Activated naive CD8-positive, alpha-beta T cell (primary cell): ENCODE data around the gene PRPS1L1.

Experiments used
- H3K27ac Mint-ChIP-seq: one replicate; pipeline ENCODE4 v1.8.0; 2021; ENCODE audit warnings: mixed read lengths
- H3K27me3 Mint-ChIP-seq: one replicate; pipeline ENCODE4 v1.8.0; 2021; ENCODE audit warnings: mixed read lengths
- H3K36me3 Mint-ChIP-seq: one replicate; pipeline ENCODE4 v1.8.0; 2021; ENCODE audit warnings: mixed read lengths
- H3K4me1 Mint-ChIP-seq: one replicate; pipeline ENCODE4 v1.8.0; 2021; ENCODE audit warnings: low read depth, mixed read lengths
- H3K4me3 Mint-ChIP-seq: one replicate; pipeline ENCODE4 v1.8.0; 2021; ENCODE audit warnings: mild to moderate bottlenecking, mixed read lengths
- H3K9me3 Mint-ChIP-seq: one replicate; pipeline ENCODE4 v1.8.0; 2021; ENCODE audit warnings: low read depth, mixed read lengths

The PRPS1L1 gene

GRCh38 chr7:18027628-18028027 lies at the start of gene PRPS1L1:
Gene PRPS1L1 (minus strand): TSS chr7:18027846.
- Mint-ChIP-seq H3K9me3 (no peaks in the 10 kb centered on the region), H3K36me3 (no peaks in the 10 kb centered on the region), H3K27ac (no peak within 1 kb of the TSS), H3K4me3 (no peak within 1 kb of the TSS), H3K4me1 (no peaks in the 10 kb centered on the region), H3K27me3 (peaks cover 2% of the 10 kb centered on the region)

- Mint-ChIP-seq H3K4me1 (no peaks in the 10 kb centered on the region), H3K27me3 (peaks cover 2% of the 10 kb centered on the region), H3K9me3 (peaks cover 11% of the 10 kb centered on the region), H3K27ac (no peak overlapping the region), H3K36me3 (peaks cover under 1% of the 10 kb centered on the region), H3K4me3 (no peak overlapping the region)
Measured at GRCh38 chr7:18076461-18076860, 48.8 kb upstream of the PRPS1L1 start.

GRCh38 chr7:18068745-18069144 lies 41.1 kb upstream of the PRPS1L1 start:
- no peaks in the 10 kb centered on the region for H3K9me3 Mint-ChIP-seq
- H3K4me1 Mint-ChIP-seq, result no peaks in the 10 kb centered on the region
- no peak overlapping the region for H3K27ac Mint-ChIP-seq
- no peak overlapping the region for H3K4me3 Mint-ChIP-seq
- no peaks in the 10 kb centered on the region for H3K36me3 Mint-ChIP-seq
- H3K27me3 Mint-ChIP-seq, result no peaks in the 10 kb centered on the region

GRCh38 chr7:18064242-18064838 lies 36.7 kb upstream of the PRPS1L1 start:
- Mint-ChIP-seq H3K27ac (no peak overlapping the region), H3K4me3 (no peak overlapping the region), H3K36me3 (no peaks in the 10 kb centered on the region)

GRCh38 chr7:18063149-18063901 lies 35.7 kb upstream of the PRPS1L1 start:
- Mint-ChIP-seq H3K36me3 (no peaks in the 10 kb centered on the region), H3K9me3 (no peaks in the 10 kb centered on the region), H3K27me3 (peaks cover 2% of the 10 kb centered on the region), H3K4me1 (no peaks in the 10 kb centered on the region), H3K27ac (no peak overlapping the region), H3K4me3 (no peak overlapping the region)

More at GRCh38 chr7:18064242-18064838, 36.7 kb upstream of the PRPS1L1 start:
- no peaks in the 10 kb centered on the region for H3K4me1 Mint-ChIP-seq
- H3K27me3 Mint-ChIP-seq, result peaks cover 2% of the 10 kb centered on the region
- no peaks in the 10 kb centered on the region for H3K9me3 Mint-ChIP-seq

- Mint-ChIP-seq H3K27ac (no peak overlapping the region), H3K27me3 (peaks cover 9% of the 10 kb centered on the region), H3K36me3 (no peaks in the 10 kb centered on the region)
Measured at GRCh38 chr7:18059171-18059570, 31.5 kb upstream of the PRPS1L1 start.

GRCh38 chr7:18053941-18054340 lies 26.3 kb upstream of the PRPS1L1 start:
- Mint-ChIP-seq H3K36me3 (no peaks in the 10 kb centered on the region), H3K27me3 (peaks cover 7% of the 10 kb centered on the region), H3K4me3 (no peak overlapping the region), H3K4me1 (no peaks in the 10 kb centered on the region), H3K9me3 (no peaks in the 10 kb centered on the region), H3K27ac (no peak overlapping the region)

More at GRCh38 chr7:18059171-18059570, 31.5 kb upstream of the PRPS1L1 start:
- Mint-ChIP-seq H3K4me1 (no peaks in the 10 kb centered on the region), H3K4me3 (no peak overlapping the region), H3K9me3 (no peaks in the 10 kb centered on the region)

GRCh38 chr7:18053177-18053928 lies 25.7 kb upstream of the PRPS1L1 start:
- H3K27me3 Mint-ChIP-seq, result peaks cover 7% of the 10 kb centered on the region
- H3K27ac Mint-ChIP-seq, result no peak overlapping the region
- H3K4me3 Mint-ChIP-seq, result no peak overlapping the region
- H3K4me1 Mint-ChIP-seq, result no peaks in the 10 kb centered on the region
- H3K36me3 Mint-ChIP-seq, result no peaks in the 10 kb centered on the region
- H3K9me3 Mint-ChIP-seq, result no peaks in the 10 kb centered on the region

- H3K36me3 Mint-ChIP-seq, result no peaks in the 10 kb centered on the region
- H3K4me3 Mint-ChIP-seq, result no peak overlapping the region
- H3K9me3 Mint-ChIP-seq, result no peaks in the 10 kb centered on the region
- H3K27me3 Mint-ChIP-seq, result no peaks in the 10 kb centered on the region
- H3K4me1 Mint-ChIP-seq, result no peaks in the 10 kb centered on the region
- no peak overlapping the region for H3K27ac Mint-ChIP-seq
Measured at GRCh38 chr7:18049262-18049661, 21.6 kb upstream of the PRPS1L1 start.

GRCh38 chr7:18046601-18047000 lies 19.0 kb upstream of the PRPS1L1 start:
- no peak overlapping the region for H3K27ac Mint-ChIP-seq
- no peaks in the 10 kb centered on the region for H3K9me3 Mint-ChIP-seq
- H3K36me3 Mint-ChIP-seq, result no peaks in the 10 kb centered on the region
- H3K27me3 Mint-ChIP-seq, result no peaks in the 10 kb centered on the region
- H3K4me3 Mint-ChIP-seq, result no peak overlapping the region
- no peaks in the 10 kb centered on the region for H3K4me1 Mint-ChIP-seq

- peaks cover 3% of the 10 kb centered on the region for H3K36me3 Mint-ChIP-seq
- no peaks in the 10 kb centered on the region for H3K27me3 Mint-ChIP-seq
- no peaks in the 10 kb centered on the region for H3K9me3 Mint-ChIP-seq
- no peak overlapping the region for H3K27ac Mint-ChIP-seq
- no peaks in the 10 kb centered on the region for H3K4me1 Mint-ChIP-seq
- H3K4me3 Mint-ChIP-seq, result no peak overlapping the region
Measured at GRCh38 chr7:18045171-18045570, 17.5 kb upstream of the PRPS1L1 start.

- Mint-ChIP-seq H3K4me1 (no peaks in the 10 kb centered on the region), H3K4me3 (no peak overlapping the region), H3K27ac (no peak overlapping the region), H3K9me3 (no peaks in the 10 kb centered on the region), H3K36me3 (peaks cover 3% of the 10 kb centered on the region), H3K27me3 (no peaks in the 10 kb centered on the region)
Measured at GRCh38 chr7:18041191-18041590, 13.5 kb upstream of the PRPS1L1 start.

- no peaks in the 10 kb centered on the region for H3K27me3 Mint-ChIP-seq
- no peaks in the 10 kb centered on the region for H3K4me1 Mint-ChIP-seq
- no peak overlapping the region for H3K27ac Mint-ChIP-seq
- no peaks in the 10 kb centered on the region for H3K9me3 Mint-ChIP-seq
- peaks cover 3% of the 10 kb centered on the region for H3K36me3 Mint-ChIP-seq
- H3K4me3 Mint-ChIP-seq, result no peak overlapping the region
Measured at GRCh38 chr7:18040196-18040595, 12.6 kb upstream of the PRPS1L1 start.

GRCh38 chr7:18038382-18038781 lies 10.7 kb upstream of the PRPS1L1 start:
- peaks cover 3% of the 10 kb centered on the region for H3K36me3 Mint-ChIP-seq
- H3K27me3 Mint-ChIP-seq, result peaks cover 2% of the 10 kb centered on the region
- H3K4me3 Mint-ChIP-seq, result no peak overlapping the region
- no peaks in the 10 kb centered on the region for H3K4me1 Mint-ChIP-seq
- H3K9me3 Mint-ChIP-seq, result no peaks in the 10 kb centered on the region
- no peak overlapping the region for H3K27ac Mint-ChIP-seq

GRCh38 chr7:18037609-18038008 lies 10.0 kb upstream of the PRPS1L1 start:
- Mint-ChIP-seq H3K9me3 (no peaks in the 10 kb centered on the region), H3K27ac (no peak overlapping the region), H3K4me1 (no peaks in the 10 kb centered on the region), H3K4me3 (no peak overlapping the region), H3K36me3 (peaks cover 3% of the 10 kb centered on the region), H3K27me3 (peaks cover 2% of the 10 kb centered on the region)
